Keratinocyte (primary cell): ENCODE results near the gene NUP35. TPM values are rescaled to one million over a fixed set of nuclear protein-coding genes. Genes with fewer than 3 reads are reported as not detected.

ENCODE experiments used
- DNase-seq: peaks from one replicate; pipeline ENCODE4 v3.0.0-alpha.2; 2011; ENCODE audit warnings: low read depth, missing footprints, low spot score
- FAIRE-seq: peaks from 2 replicates; lab custom pipeline; 2011; peaks lifted over from hg19 to GRCh38; lab: Jason Lieb, UNC
- H2AFZ ChIP-seq: 2 replicates; pipeline ENCODE4 v1.6.0; 2012; ENCODE audit warnings: low read length, control low read depth, inconsistent platforms; ENCODE audit not compliant: control insufficient read depth
- H3K27ac ChIP-seq: 2 replicates; pipeline ENCODE4 v1.5.1; 2011; ENCODE audit warnings: low read length; ENCODE audit not compliant: control insufficient read depth, insufficient read depth
- H3K27me3 ChIP-seq: 3 replicates; pipeline ENCODE4 v1.6.0; 2011; ENCODE audit warnings: low read length; ENCODE audit not compliant: control insufficient read depth, insufficient read depth; ENCODE audit errors: extremely low read depth
- H3K36me3 ChIP-seq, 2 experiments: 2 replicates in 1 of 2; 3 replicates in 1 of 2; pipeline ENCODE4 v1.5.1; 2011; ENCODE audit warnings: low read length in 2 of 2, mild to moderate bottlenecking in 1 of 2; ENCODE audit not compliant: control insufficient read depth in 2 of 2, insufficient read depth in 2 of 2; ENCODE audit errors: extremely low read depth in 1 of 2
- H3K4me1 ChIP-seq: 3 replicates; pipeline ENCODE4 v1.5.1; 2011; ENCODE audit warnings: low read length; ENCODE audit not compliant: control insufficient read depth, insufficient read depth; ENCODE audit errors: extremely low read depth
- H3K4me2 ChIP-seq: 3 replicates; pipeline ENCODE4 v1.6.0; 2011; ENCODE audit warnings: low read depth, low read length; ENCODE audit not compliant: control insufficient read depth, insufficient read depth; ENCODE audit errors: extremely low read depth
- H3K4me3 ChIP-seq, 3 experiments: fragments of 200-600 bp in 1 of 3; sonication (generic) in 1 of 3; 2 replicates in 2 of 3; 3 replicates in 1 of 3; pipeline ENCODE4 v1.5.1; 2011 to 2016; ENCODE audit warnings: low read length in 3 of 3, mild to moderate bottlenecking in 3 of 3, control low read depth in 2 of 3, inconsistent platforms in 1 of 3, low read depth in 1 of 3, mixed read lengths in 1 of 3, mixed run types in 1 of 3, moderate library complexity in 1 of 3; ENCODE audit not compliant: control insufficient read depth in 2 of 3, insufficient read depth in 2 of 3; ENCODE audit errors: extremely low read depth in 1 of 3
- H3K79me2 ChIP-seq: 2 replicates; pipeline ENCODE4 v1.6.0; 2012; ENCODE audit warnings: low read length; ENCODE audit not compliant: control insufficient read depth, insufficient read depth
- H3K9ac ChIP-seq: 3 replicates; pipeline ENCODE4 v1.6.0; 2011; ENCODE audit warnings: low read length; ENCODE audit not compliant: control insufficient read depth, insufficient read depth; ENCODE audit errors: extremely low read depth
- H3K9me1 ChIP-seq: 3 replicates; pipeline ENCODE4 v1.6.0; 2011; ENCODE audit warnings: low read length; ENCODE audit not compliant: control insufficient read depth, insufficient read depth; ENCODE audit errors: extremely low read depth
- H3K9me3 ChIP-seq: 2 replicates; pipeline ENCODE4 v1.5.1; 2012; ENCODE audit warnings: low read depth, low read length; ENCODE audit not compliant: control insufficient read depth
- H4K20me1 ChIP-seq: 3 replicates; pipeline ENCODE4 v1.6.0; 2011; ENCODE audit warnings: low read length; ENCODE audit not compliant: control insufficient read depth, insufficient read depth; ENCODE audit errors: extremely low read depth
- CTCF ChIP-seq, 3 experiments: IDR thresholded peaks in 1 of 3; conservative IDR thresholded peaks in 1 of 3; optimal IDR thresholded peaks in 1 of 3; 2 replicates in 2 of 3; 3 replicates in 1 of 3; pipeline versions ENCODE3 to v1.5.1; 2011; ENCODE audit warnings: low read length in 3 of 3, mild to moderate bottlenecking in 3 of 3, moderate library complexity in 2 of 3, control low read depth in 1 of 3, inconsistent platforms in 1 of 3; ENCODE audit not compliant: insufficient read depth in 2 of 3; ENCODE audit errors: extremely low read depth in 1 of 3
- EZH2 ChIP-seq: IDR thresholded peaks from one replicate; pipeline ENCODE4 v1.6.1; 2012; ENCODE audit warnings: inconsistent platforms, mild to moderate bottlenecking, low read length, moderate library complexity
- dilution Hi-C: fragments of 300-500 bp; cut with MboI; formaldehyde crosslinking; loops from one replicate; pipeline ENCODE4 v1.7.0; 2020; ENCODE audit warnings: low sequenced_read_pairs; ENCODE audit not compliant: extremely low pct_ligation_motif_present
- polyA plus RNA-seq, 5 experiments: library from polyadenylated mRNA; depleted of rRNA in 3 of 5; stranded (reverse) in 3 of 5; stranded (forward) in 1 of 5; unstranded in 1 of 5; fragments of >200 nt; gene quantifications; 1 replicate in 1 of 5; 2 replicates in 3 of 5; 3 replicates in 1 of 5; pipeline versions ENCODE4 v1.2.1 to v1.2.3, GENCODE V29; 2011 to 2012; ENCODE audit warnings: missing spikeins in 2 of 5, low read depth in 1 of 5, low replicate concordance in 1 of 5

NUP35 gene
- polyA plus RNA-seq, 1 donor (not counting 4 experiments of a cell fraction or from before 2014, with no cell fraction given) = 22.6 TPM

DNA sequence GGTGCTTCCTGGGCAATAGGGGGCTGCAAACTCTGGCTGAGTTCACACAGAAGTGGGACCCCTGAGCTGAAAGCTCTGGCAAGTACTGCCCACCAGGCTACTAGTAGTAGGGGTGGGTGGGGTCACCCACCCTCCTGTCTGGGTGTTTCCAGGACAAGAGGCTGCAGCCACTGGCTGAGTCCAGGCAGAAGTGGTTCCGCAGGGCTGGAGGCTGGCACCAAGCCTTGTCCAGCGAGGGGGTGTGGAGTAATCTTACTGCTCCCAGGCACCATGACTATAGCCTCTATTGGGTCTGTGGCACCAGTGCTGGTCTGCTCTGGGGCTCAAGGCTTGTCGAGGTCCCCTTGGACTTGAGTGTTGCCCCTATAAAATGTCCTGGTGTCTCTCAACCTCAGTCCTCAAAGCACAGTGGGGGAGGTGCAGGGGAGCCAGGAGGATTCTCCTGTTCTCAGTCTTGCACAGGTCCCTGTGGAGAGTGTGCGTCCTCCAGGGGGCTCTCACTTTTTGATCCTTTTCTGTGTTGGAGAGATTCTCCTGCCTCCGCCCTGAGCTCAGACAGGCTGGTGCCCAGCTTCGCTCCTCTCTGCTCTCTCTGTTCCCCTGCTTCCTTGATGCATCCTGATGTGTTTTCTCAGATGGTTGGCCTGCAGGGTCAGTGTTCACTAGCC lies 48.1 kb downstream of the NUP35 start:
- no peaks in the 10 kb centered on the region for H3K9me1 ChIP-seq
- TF ChIP-seq EZH2 (no peak), CTCF (optimal IDR thresholded peaks at IDR 0.05 in 1 of 3, IDR thresholded peaks at IDR 0.05 in 1 of 3, conservative IDR thresholded peaks at IDR 0.05 in 1 of 3; ENCODE audit: extremely low read depth in 1 of 3, insufficient read depth in 2 of 3, low read length in 3 of 3) (no peak)
- H4K20me1 ChIP-seq = peaks cover 2% of the 10 kb centered on the region
- H3K4me3 ChIP-seq = no peak overlapping the region
- H3K27me3 ChIP-seq = no peaks in the 10 kb centered on the region
- H2AFZ ChIP-seq = no peak overlapping the region
- no peak overlapping the region for H3K9ac ChIP-seq
- no peak for DNase-seq
- peaks cover 13% of the 10 kb centered on the region for H3K79me2 ChIP-seq
- H3K27ac ChIP-seq = no peak overlapping the region
- H3K4me2 ChIP-seq = no peak overlapping the region
- H3K36me3 ChIP-seq = peaks cover 3 to 6% of the 10 kb centered on the region in 2 experiments
- peaks cover 12% of the 10 kb centered on the region for H3K4me1 ChIP-seq
- H3K9me3 ChIP-seq = no peaks in the 10 kb centered on the region
- dilution Hi-C loops = no loop called here
- no peak for FAIRE-seq

DNA sequence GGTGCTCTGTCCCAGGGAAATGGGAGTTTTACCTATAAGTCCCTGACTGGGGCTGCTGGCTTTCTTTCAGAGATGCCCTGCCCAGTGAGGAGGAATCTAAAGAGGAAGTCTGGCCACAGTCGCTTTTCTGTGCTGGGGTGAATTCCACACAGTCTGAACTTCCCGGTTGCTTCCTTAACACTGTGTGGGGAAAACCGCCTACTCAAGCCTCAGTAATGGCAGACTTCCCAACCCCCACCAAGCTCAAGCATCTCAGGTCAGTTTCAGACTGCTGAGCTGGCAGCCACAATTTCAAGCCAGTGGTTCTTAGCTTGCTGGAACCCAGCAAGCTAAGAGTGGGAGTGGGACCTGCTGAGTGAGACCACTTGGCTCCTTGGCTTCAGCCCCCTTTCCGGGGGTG lies 54.9 kb downstream of the NUP35 start:
- H3K9me3 ChIP-seq = no peaks in the 10 kb centered on the region
- FAIRE-seq = no peak
- TF ChIP-seq CTCF (optimal IDR thresholded peaks at IDR 0.05 in 1 of 3, IDR thresholded peaks at IDR 0.05 in 1 of 3, conservative IDR thresholded peaks at IDR 0.05 in 1 of 3; ENCODE audit: extremely low read depth in 1 of 3, insufficient read depth in 2 of 3, low read length in 3 of 3) (no peak), EZH2 (no peak)
- H2AFZ ChIP-seq = no peak overlapping the region
- no peak overlapping the region for H3K4me2 ChIP-seq
- no peak overlapping the region for H3K9ac ChIP-seq
- no peaks in the 10 kb centered on the region for H3K9me1 ChIP-seq
- no peaks in the 10 kb centered on the region for H4K20me1 ChIP-seq
- H3K79me2 ChIP-seq = no peaks in the 10 kb centered on the region
- no peaks in the 10 kb centered on the region for H3K27me3 ChIP-seq
- H3K4me1 ChIP-seq = no peaks in the 10 kb centered on the region
- no peak overlapping the region for H3K27ac ChIP-seq
- dilution Hi-C loops = no loop called here
- no peak overlapping the region for H3K4me3 ChIP-seq
- peaks cover 0 to 3% of the 10 kb centered on the region in 2 experiments for H3K36me3 ChIP-seq
- no peak for DNase-seq
